ENCODE results near the gene TTC16.

Gene TTC16

DNA sequence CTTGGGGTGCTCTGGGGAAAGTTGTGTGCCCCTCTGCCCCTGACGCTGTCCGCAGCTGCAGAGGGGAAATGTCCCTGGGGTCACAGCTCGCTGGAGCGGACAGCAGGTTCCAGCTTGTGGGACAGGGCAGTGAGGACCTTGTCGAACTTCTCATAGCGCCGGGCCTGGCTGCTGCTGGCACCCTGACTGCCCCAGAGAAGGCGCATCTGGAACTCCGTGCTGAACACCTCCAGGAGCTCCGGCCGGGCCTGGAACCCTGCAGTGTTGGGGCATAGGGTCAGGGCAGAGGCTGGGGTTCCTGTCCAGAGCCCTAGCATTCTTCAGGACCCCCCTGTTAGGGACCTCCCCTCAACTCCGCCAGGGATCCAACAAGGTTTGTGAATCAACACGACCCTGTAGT is 22.8 kb downstream of the TTC16 start:
- H3K27ac ChIP-seq (ENCODE audit: low read depth in 2 of 2, low read length in 2 of 2) = no peak overlapping the region
- no peaks in the 10 kb centered on the region for H3K9me3 ChIP-seq (ENCODE audit: control insufficient read depth in 2 of 2, low read length in 2 of 2)
- H3K4me1 ChIP-seq (ENCODE audit: control insufficient read depth in 2 of 2, insufficient read depth in 2 of 2, low read length in 2 of 2) = peaks cover 13 to 16% of the 10 kb centered on the region in 2 donors
- H3K27me3 ChIP-seq (ENCODE audit: control insufficient read depth in 2 of 2, insufficient read depth in 2 of 2, low read length in 2 of 2) = peaks cover 2 to 8% of the 10 kb centered on the region in 2 donors
- H3K36me3 ChIP-seq (ENCODE audit: control insufficient read depth in 2 of 2, insufficient read depth in 2 of 2, low read length in 2 of 2) = peaks cover 0 to 8% of the 10 kb centered on the region in 2 donors
- H3K9ac ChIP-seq (ENCODE audit: low read depth in 1 of 2, low read length in 2 of 2) = no peak overlapping the region
- no peak overlapping the region for H3K4me3 ChIP-seq (ENCODE audit: low read length in 2 of 2)

DNA sequence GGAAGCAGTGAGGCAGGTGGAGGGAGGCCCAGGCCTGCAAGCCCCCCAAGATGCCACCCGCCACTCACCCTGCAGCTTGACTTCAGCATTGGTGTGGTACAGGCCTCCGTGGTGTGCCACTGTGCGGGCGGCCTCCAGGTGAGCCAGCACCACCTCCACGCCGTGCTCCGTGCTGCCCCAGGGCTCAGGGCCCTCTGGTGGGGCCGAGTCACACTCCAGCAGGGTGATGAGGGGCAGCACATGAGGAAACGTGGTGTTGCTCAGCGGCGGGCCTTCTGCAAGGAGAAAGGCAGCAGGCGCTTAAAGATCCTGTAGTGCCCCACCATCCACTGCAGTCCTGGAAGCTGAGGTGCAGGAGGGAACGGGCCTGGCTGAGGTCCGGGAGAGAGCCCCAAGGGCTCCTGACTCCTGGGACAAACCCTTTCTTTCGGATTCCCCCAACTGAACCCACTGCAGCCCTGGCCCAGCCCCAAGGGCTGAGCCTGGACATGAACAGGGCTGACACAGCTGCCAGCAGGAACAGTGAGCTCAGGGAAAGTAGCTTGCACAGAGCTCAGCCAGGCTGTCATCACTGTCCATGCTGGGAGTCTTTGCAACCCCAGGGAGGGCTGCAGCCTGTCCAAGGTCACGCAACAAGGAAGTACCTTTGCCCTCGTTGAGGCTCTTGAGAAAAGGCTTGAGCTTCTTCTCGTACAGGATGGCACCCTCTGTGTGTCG is 23.9 kb downstream of the TTC16 start:
- no peak overlapping the region for H3K4me3 ChIP-seq (ENCODE audit: low read length in 2 of 2)
- H3K4me1 ChIP-seq (ENCODE audit: control insufficient read depth in 2 of 2, insufficient read depth in 2 of 2, low read length in 2 of 2) = peaks cover 8 to 9% of the 10 kb centered on the region in 2 donors
- peaks cover 2 to 8% of the 10 kb centered on the region in 2 donors for H3K27me3 ChIP-seq (ENCODE audit: control insufficient read depth in 2 of 2, insufficient read depth in 2 of 2, low read length in 2 of 2)
- H3K27ac ChIP-seq (ENCODE audit: low read depth in 2 of 2, low read length in 2 of 2) = peak overlapping the region; percentile 3 to 42
- no peaks in the 10 kb centered on the region for H3K9me3 ChIP-seq (ENCODE audit: control insufficient read depth in 2 of 2, low read length in 2 of 2)
- H3K9ac ChIP-seq (ENCODE audit: low read depth in 1 of 2, low read length in 2 of 2) = no peak overlapping the region
- peaks cover 0 to 11% of the 10 kb centered on the region in 2 donors for H3K36me3 ChIP-seq (ENCODE audit: control insufficient read depth in 2 of 2, insufficient read depth in 2 of 2, low read length in 2 of 2)

DNA sequence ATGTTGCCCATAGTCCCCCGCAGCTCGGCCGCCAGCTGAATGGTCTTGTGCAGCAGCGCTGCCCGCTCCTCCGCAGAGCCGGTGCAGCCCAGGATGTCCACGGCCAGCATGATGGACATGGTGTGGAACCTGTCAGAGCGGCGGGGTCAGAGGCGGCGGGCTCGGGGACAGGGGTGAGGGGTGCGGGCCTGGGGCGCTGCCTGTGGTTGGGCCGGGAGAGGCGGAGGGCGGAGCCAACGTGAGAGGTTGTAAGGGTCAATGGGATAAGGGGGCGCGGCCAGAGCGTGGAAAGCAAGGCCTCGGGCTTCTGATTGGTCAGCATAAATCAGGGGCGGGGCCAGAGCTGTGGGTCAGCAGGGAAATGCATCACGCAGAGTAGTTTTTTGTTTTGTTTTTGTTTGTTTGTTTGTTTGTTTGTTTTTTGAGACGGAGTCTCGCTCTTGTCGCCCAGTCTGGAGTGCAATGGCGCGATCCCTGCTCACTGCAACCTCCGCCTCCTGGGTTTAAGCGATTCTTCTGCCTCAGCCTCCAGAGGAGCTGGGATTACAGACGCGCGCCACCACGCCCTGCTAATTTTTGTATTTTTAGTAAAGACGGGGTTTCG is 26.1 kb downstream of the TTC16 start:
- Histone ChIP-seq H3K4me1 (ENCODE audit: control insufficient read depth in 2 of 2, insufficient read depth in 2 of 2, low read length in 2 of 2) (peaks cover 5 to 7% of the 10 kb centered on the region in 2 donors), H3K4me3 (ENCODE audit: low read length in 2 of 2) (no peak overlapping the region), H3K9ac (ENCODE audit: low read depth in 1 of 2, low read length in 2 of 2) (no peak overlapping the region), H3K27ac (ENCODE audit: low read depth in 2 of 2, low read length in 2 of 2) (no peak overlapping the region), H3K9me3 (ENCODE audit: control insufficient read depth in 2 of 2, low read length in 2 of 2) (no peaks in the 10 kb centered on the region), H3K36me3 (ENCODE audit: control insufficient read depth in 2 of 2, insufficient read depth in 2 of 2, low read length in 2 of 2) (peaks cover 0 to 11% of the 10 kb centered on the region in 2 donors), H3K27me3 (ENCODE audit: control insufficient read depth in 2 of 2, insufficient read depth in 2 of 2, low read length in 2 of 2) (peaks cover 2 to 8% of the 10 kb centered on the region in 2 donors)

DNA sequence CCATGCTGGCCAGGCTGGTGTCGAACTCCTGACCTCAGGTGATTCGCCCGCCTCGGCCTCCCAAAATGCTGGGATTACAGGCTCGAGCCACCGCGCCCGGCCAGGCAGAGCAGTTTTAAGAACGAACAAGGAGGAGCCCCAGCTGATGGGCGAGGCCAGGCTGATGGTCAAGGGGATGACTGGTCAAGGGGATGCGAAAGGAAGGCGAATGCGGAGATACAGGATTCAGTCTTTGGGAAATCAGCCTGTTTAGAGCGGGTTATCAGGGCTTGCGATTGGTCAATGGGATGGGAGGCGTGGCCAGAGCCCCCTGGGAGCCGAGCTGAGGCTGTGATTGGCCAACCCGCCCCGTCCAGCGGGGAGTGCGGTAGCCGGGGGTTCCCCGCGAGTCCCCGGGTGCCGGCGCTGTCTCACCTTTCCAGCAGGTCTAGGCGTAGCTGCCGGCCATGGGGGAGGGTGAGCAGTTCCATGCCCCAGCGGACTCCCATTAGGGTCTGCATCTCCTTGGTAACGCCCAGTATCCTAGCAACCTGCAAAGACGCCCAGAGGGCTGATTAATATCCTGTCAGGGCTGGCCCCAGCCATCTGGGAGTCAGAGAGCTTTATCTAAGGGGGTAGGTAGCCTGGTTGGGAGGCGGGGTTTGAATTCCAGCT is 26.7 kb downstream of the TTC16 start:
- Histone ChIP-seq H3K4me1 (ENCODE audit: control insufficient read depth in 2 of 2, insufficient read depth in 2 of 2, low read length in 2 of 2) (peaks cover 5 to 7% of the 10 kb centered on the region in 2 donors), H3K27me3 (ENCODE audit: control insufficient read depth in 2 of 2, insufficient read depth in 2 of 2, low read length in 2 of 2) (peaks cover 2 to 12% of the 10 kb centered on the region in 2 donors), H3K9me3 (ENCODE audit: control insufficient read depth in 2 of 2, low read length in 2 of 2) (no peaks in the 10 kb centered on the region), H3K4me3 (ENCODE audit: low read length in 2 of 2) (no peak overlapping the region), H3K9ac (ENCODE audit: low read depth in 1 of 2, low read length in 2 of 2) (no peak overlapping the region), H3K27ac (ENCODE audit: low read depth in 2 of 2, low read length in 2 of 2) (no peak overlapping the region), H3K36me3 (ENCODE audit: control insufficient read depth in 2 of 2, insufficient read depth in 2 of 2, low read length in 2 of 2) (peaks cover 0 to 11% of the 10 kb centered on the region in 2 donors)

DNA sequence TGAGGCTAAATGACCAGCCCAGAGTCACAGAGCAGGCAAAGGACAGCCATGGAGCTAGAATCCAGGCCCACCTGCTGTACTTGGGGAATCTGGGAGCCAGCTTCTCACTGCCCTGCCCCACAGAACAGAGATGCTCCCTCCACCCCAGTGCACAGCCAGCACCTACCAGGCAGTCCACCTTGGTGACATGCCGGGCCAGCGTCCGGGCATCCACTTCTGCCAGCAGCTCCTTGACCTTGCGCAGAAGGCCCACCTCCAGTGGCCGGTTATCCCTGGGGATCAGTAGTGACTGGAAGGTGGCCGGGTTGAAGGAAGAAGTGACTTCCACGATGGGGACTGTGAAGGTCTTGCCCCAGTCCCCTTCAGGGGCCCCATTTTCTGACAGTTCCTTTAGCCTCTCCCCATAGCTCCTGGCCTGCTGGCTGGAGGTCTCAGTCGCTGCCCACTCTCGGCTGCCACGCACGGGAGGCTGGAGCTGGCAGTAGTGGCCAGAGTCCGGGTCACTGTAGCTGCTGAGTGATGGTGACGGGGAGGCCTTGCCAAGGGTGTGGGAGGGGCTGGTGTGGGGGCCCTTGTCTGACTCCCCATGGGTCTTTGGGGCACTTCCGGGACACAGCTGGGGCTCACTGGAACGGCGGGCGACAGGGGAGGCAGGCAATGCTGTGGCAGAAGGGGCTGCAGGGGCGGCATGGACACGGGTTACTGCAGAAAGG is 28.7 kb downstream of the TTC16 start:
- Histone ChIP-seq H3K27ac (ENCODE audit: low read depth in 2 of 2, low read length in 2 of 2) (no peak overlapping the region), H3K9ac (ENCODE audit: low read depth in 1 of 2, low read length in 2 of 2) (no peak overlapping the region), H3K4me1 (ENCODE audit: control insufficient read depth in 2 of 2, insufficient read depth in 2 of 2, low read length in 2 of 2) (peaks cover 5 to 7% of the 10 kb centered on the region in 2 donors), H3K4me3 (ENCODE audit: low read length in 2 of 2) (no peak overlapping the region), H3K36me3 (ENCODE audit: control insufficient read depth in 2 of 2, insufficient read depth in 2 of 2, low read length in 2 of 2) (peaks cover 0 to 10% of the 10 kb centered on the region in 2 donors), H3K27me3 (ENCODE audit: control insufficient read depth in 2 of 2, insufficient read depth in 2 of 2, low read length in 2 of 2) (peaks cover 2 to 12% of the 10 kb centered on the region in 2 donors), H3K9me3 (ENCODE audit: control insufficient read depth in 2 of 2, low read length in 2 of 2) (no peaks in the 10 kb centered on the region)

DNA sequence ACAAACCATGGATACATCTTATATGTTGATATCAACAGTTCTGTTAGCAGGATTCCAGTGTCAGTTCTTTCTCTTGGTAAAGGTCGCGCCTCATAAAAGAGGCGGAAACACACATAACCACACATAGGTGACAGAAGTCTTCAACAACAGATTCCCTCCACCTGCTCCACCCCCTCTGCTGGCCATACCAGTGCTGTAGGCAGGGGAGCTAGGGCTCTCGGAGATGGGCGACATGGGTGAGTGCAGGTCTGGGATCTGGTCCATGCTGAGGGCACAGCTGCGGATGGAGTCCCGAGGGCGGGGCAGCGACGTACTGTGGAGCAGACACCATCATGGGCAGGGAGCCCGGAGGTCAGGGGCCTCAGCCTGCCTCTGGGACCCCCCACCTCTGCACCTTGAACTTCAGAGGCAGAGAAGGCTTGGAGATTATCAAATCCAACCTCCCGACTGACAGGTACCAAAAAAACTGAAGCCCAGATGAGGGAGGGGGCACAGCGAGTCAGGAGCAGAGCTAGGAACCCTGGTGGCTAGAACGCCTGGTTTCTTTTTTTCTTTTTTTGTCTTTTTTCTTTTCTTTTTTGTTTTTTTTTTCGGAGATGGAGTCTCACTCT is 31.2 kb downstream of the TTC16 start:
- no peak overlapping the region for H3K27ac ChIP-seq (ENCODE audit: low read depth in 2 of 2, low read length in 2 of 2)
- no peaks in the 10 kb centered on the region for H3K9me3 ChIP-seq (ENCODE audit: control insufficient read depth in 2 of 2, low read length in 2 of 2)
- H3K9ac ChIP-seq (ENCODE audit: low read depth in 1 of 2, low read length in 2 of 2) = no peak overlapping the region
- no peaks in the 10 kb centered on the region for H3K4me1 ChIP-seq (ENCODE audit: control insufficient read depth in 2 of 2, insufficient read depth in 2 of 2, low read length in 2 of 2)
- no peak overlapping the region for H3K4me3 ChIP-seq (ENCODE audit: low read length in 2 of 2)
- H3K27me3 ChIP-seq (ENCODE audit: control insufficient read depth in 2 of 2, insufficient read depth in 2 of 2, low read length in 2 of 2) = peaks cover 0 to 12% of the 10 kb centered on the region in 2 donors
- H3K36me3 ChIP-seq (ENCODE audit: control insufficient read depth in 2 of 2, insufficient read depth in 2 of 2, low read length in 2 of 2) = peaks cover 0 to 15% of the 10 kb centered on the region in 2 donors

DNA sequence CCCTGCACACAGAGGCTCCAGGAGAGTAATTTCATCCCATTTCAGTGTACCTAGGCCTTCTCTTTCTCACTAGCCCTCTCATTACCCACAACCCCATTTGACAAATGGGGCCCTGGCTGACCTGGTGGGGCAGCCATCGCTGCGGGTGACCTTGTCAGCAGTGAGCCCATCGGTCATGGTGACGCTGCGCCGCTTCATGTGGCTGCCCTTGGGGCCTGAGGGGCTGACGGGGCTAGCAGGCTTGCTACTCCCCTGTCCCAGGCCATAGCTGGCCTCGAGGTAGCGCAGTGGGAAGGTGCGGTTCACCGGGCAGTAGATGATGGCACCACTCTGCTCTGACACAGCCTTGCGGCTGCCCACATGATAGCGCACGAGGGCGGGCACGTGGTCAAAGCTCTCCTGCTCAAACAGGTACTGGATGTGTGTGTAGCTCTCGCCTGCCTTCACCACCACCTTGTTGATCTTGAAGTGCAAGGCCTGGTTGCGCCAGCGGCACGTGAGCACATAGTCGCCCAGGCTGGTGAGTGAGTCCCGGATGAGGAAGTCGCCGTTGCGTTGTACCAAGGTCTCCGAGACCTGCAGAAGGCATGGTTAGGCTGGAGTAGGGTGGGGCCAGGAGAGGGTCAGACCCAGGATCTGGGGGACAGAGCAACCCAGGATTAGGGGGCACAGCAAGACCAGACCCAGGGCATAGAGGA is 33.4 kb downstream of the TTC16 start:
- H3K27me3 ChIP-seq (ENCODE audit: control insufficient read depth in 2 of 2, insufficient read depth in 2 of 2, low read length in 2 of 2) = peaks cover 3 to 13% of the 10 kb centered on the region in 2 donors
- H3K9ac ChIP-seq (ENCODE audit: low read depth in 1 of 2, low read length in 2 of 2) = no peak overlapping the region
- H3K9me3 ChIP-seq (ENCODE audit: control insufficient read depth in 2 of 2, low read length in 2 of 2) = no peaks in the 10 kb centered on the region
- H3K36me3 ChIP-seq (ENCODE audit: control insufficient read depth in 2 of 2, insufficient read depth in 2 of 2, low read length in 2 of 2) = peaks cover 0 to 12% of the 10 kb centered on the region in 2 donors
- no peaks in the 10 kb centered on the region for H3K4me1 ChIP-seq (ENCODE audit: control insufficient read depth in 2 of 2, insufficient read depth in 2 of 2, low read length in 2 of 2)
- no peak overlapping the region for H3K27ac ChIP-seq (ENCODE audit: low read depth in 2 of 2, low read length in 2 of 2)
- H3K4me3 ChIP-seq (ENCODE audit: low read length in 2 of 2) = no peak overlapping the region

DNA sequence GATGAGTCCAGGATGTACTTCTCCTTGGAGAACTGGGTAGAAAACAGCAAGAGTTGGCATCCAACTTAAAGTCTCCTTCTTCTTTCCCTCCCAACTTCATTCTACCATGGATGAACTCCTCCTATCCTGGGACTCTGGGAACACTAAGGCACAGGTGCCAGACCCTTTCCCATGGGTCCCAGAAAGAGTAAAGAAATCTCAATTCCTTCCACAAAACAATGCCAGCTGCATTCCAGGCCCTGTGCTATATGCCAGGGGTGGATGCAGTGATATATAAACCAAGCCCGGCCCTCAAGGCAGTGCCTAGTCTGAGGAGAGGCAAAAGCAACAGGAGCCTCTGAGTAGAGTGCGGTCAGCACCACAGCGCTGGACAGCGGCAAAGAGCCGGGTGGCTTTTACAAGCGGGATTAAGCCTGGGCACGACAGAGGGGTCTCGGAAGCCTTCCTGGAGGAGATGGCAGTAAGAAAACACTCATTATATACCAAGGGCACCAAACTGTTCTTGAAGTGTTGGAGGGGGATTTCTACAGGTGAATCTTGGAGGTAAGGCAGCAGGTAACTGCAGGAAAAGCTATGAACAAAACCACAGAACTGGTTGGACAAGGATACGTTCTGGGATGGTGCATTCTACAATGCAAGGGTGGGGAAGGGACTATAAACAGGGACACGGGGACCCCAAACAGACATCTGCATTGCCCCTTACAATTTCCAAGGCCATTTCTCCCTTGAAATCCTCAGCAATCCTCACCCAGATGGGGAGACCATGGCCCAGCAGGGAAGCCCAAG is 35.6 kb downstream of the TTC16 start:
- peaks cover 0 to 10% of the 10 kb centered on the region in 2 donors for H3K36me3 ChIP-seq (ENCODE audit: control insufficient read depth in 2 of 2, insufficient read depth in 2 of 2, low read length in 2 of 2)
- H3K4me1 ChIP-seq (ENCODE audit: control insufficient read depth in 2 of 2, insufficient read depth in 2 of 2, low read length in 2 of 2) = no peaks in the 10 kb centered on the region
- no peaks in the 10 kb centered on the region for H3K9me3 ChIP-seq (ENCODE audit: control insufficient read depth in 2 of 2, low read length in 2 of 2)
- no peak overlapping the region for H3K4me3 ChIP-seq (ENCODE audit: low read length in 2 of 2)
- H3K9ac ChIP-seq (ENCODE audit: low read depth in 1 of 2, low read length in 2 of 2) = no peak overlapping the region
- peaks cover 7 to 21% of the 10 kb centered on the region in 2 donors for H3K27me3 ChIP-seq (ENCODE audit: control insufficient read depth in 2 of 2, insufficient read depth in 2 of 2, low read length in 2 of 2)
- no peak overlapping the region for H3K27ac ChIP-seq (ENCODE audit: low read depth in 2 of 2, low read length in 2 of 2)

DNA sequence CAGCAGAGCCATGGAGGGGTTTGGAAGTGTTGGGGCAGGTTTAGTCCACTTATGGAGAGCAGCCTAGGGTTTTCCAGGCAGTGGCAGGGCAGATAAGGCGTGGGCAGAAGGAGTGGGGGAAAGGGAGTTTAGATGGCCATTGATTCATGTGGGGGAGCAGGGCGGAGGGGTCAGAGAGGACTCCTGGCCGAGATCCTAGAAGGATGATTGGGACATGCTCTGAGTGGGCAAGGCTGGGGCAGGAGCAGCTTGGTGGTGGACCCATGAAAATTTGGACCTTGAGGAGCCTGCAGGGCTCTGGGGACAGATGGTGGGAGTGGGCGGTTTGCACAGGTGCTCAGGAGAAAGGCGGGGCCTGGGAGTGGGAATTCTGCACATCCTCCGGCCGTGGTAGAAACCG is 37.3 kb downstream of the TTC16 start:
- H3K4me3 ChIP-seq (ENCODE audit: low read length in 2 of 2) = no peak overlapping the region
- no peak overlapping the region for H3K9ac ChIP-seq (ENCODE audit: low read depth in 1 of 2, low read length in 2 of 2)
- H3K4me1 ChIP-seq (ENCODE audit: control insufficient read depth in 2 of 2, insufficient read depth in 2 of 2, low read length in 2 of 2) = no peaks in the 10 kb centered on the region
- H3K36me3 ChIP-seq (ENCODE audit: control insufficient read depth in 2 of 2, insufficient read depth in 2 of 2, low read length in 2 of 2) = peaks cover 0 to 10% of the 10 kb centered on the region in 2 donors
- no peaks in the 10 kb centered on the region for H3K9me3 ChIP-seq (ENCODE audit: control insufficient read depth in 2 of 2, low read length in 2 of 2)
- no peak overlapping the region for H3K27ac ChIP-seq (ENCODE audit: low read depth in 2 of 2, low read length in 2 of 2)
- peaks cover 7 to 16% of the 10 kb centered on the region in 2 donors for H3K27me3 ChIP-seq (ENCODE audit: control insufficient read depth in 2 of 2, insufficient read depth in 2 of 2, low read length in 2 of 2)

Data from mucosa of rectum (tissue), 2 donors.